HG03432 (cell line): Measurements from ENCODE around the gene ASCC1.

Experiments
- ATAC-seq: cut with Tn5 transposase; IDR thresholded peaks from one replicate; pipeline ENCODE4 v1.9.1; 2021; ENCODE audit warnings: mild to moderate bottlenecking, moderate library complexity; ENCODE audit not compliant: unreplicated experiment

ASCC1 gene

GRCh38 chr10:72105098-72105475 lies 111.0 kb downstream of the ASCC1 start:
- no peak for ATAC-seq

GRCh38 chr10:72104472-72105097 lies 111.5 kb downstream of the ASCC1 start:
- no peak for ATAC-seq

GRCh38 chr10:72099600-72099921 lies 116.5 kb downstream of the ASCC1 start:
- ATAC-seq = no peak

GRCh38 chr10:72098836-72099599 lies 117.1 kb downstream of the ASCC1 start:
- no peak for ATAC-seq

GRCh38 chr10:72098301-72098835 lies 117.7 kb downstream of the ASCC1 start:
- ATAC-seq = no peak

GRCh38 chr10:72097448-72098300 lies 118.4 kb downstream of the ASCC1 start:
- ATAC-seq = no peak

GRCh38 chr10:72096115-72097000 lies 119.7 kb downstream of the ASCC1 start:
- no peak for ATAC-seq

- ATAC-seq = no peak
These were observed 120.9 kb downstream of the ASCC1 start for GRCh38 chr10:72095195-72095594.

- ATAC-seq = no peak
These were observed 121.5 kb downstream of the ASCC1 start for GRCh38 chr10:72094574-72094973.

- no peak for ATAC-seq
These were observed 122.6 kb downstream of the ASCC1 start for GRCh38 chr10:72093450-72093849.

- ATAC-seq = no peak
These were observed 123.1 kb downstream of the ASCC1 start for GRCh38 chr10:72092987-72093386.

- no peak for ATAC-seq
These were observed 123.7 kb downstream of the ASCC1 start for GRCh38 chr10:72092171-72092924.

GRCh38 chr10:72090326-72090725 lies 125.8 kb downstream of the ASCC1 start:
- ATAC-seq = no peak

- ATAC-seq = no peak
These were observed 126.5 kb downstream of the ASCC1 start for GRCh38 chr10:72089618-72090017.

- ATAC-seq = no peak
These were observed 127.0 kb downstream of the ASCC1 start for GRCh38 chr10:72088889-72089575.

- no peak for ATAC-seq
These were observed 127.8 kb downstream of the ASCC1 start, which contains the start of gene SPOCK2 for GRCh38 chr10:72087969-72088888. SPOCK2 (minus strand) TSS chr10:72088551; CDS start chr10:72088328, 223 bp downstream.

GRCh38 chr10:72087392-72087968 lies 128.6 kb downstream of the ASCC1 start:
- ATAC-seq = no peak
